Measurements from ENCODE around the gene ATP8B1. TPM values are rescaled to one million over a fixed set of nuclear protein-coding genes. Genes with fewer than 3 reads are reported as not detected.

ATP8B1 gene
- total and polyA plus RNA-seq, 2 experiments from 2014 or later, result 7.9 to 38.4 TPM

- Histone ChIP-seq H3K27me3 (no peaks in the 10 kb centered on the region), H3K9me3 (ENCODE audit: low read depth) (peaks cover 9% of the 10 kb centered on the region), H3K4me2 (no peak overlapping the region), H2AFZ (no peak overlapping the region), H3K36me3 (replicated peaks; ENCODE audit: insufficient read depth, low read depth) (no peaks in the 10 kb centered on the region), H3K4me1 (ENCODE audit: insufficient read depth) (no peaks in the 10 kb centered on the region), H3K27ac (no peak overlapping the region), H3K9me2 (replicated peaks; ENCODE audit: insufficient read depth) (no peaks in the 10 kb centered on the region), H3K79me2 (peaks cover 14% of the 10 kb centered on the region), H4K20me1 (ENCODE audit: insufficient read depth, poor library complexity, severe bottlenecking) (no peaks in the 10 kb centered on the region), H3K4me3 (no peak overlapping the region)
- no peak for DNase-seq (ENCODE audit: low spot score)
- TF ChIP-seq CTCF (IDR thresholded peaks at IDR 0.05; ENCODE audit: poor library complexity), result no peak
- TF ChIP-seq EZH2 (IDR thresholded peaks at IDR 0.05; ENCODE audit: borderline replicate concordance), result no peak
- no peak for TF ChIP-seq EZH2phosphoT487 (IDR thresholded peaks at IDR 0.05; ENCODE audit: low read depth, severe bottlenecking, unreplicated experiment)
- WGBS (ENCODE audit: low lambda C conversion rate, missing lambda C conversion rate), result 96% methylated on average over 2 of the region's 2 CpGs
Measured at GRCh38 chr18:57655740-57656139, 147.4 kb downstream of the ATP8B1 start.

- peaks cover 9% of the 10 kb centered on the region for H3K9me3 ChIP-seq (ENCODE audit: low read depth)
- peaks cover 14% of the 10 kb centered on the region for H3K79me2 ChIP-seq
- H2AFZ ChIP-seq, result no peak overlapping the region
- H3K4me2 ChIP-seq, result no peak overlapping the region
- no peaks in the 10 kb centered on the region for H3K9me2 ChIP-seq (replicated peaks; ENCODE audit: insufficient read depth)
- DNase-seq (ENCODE audit: low spot score), result no peak
- no peaks in the 10 kb centered on the region for H3K27me3 ChIP-seq
- H4K20me1 ChIP-seq (ENCODE audit: insufficient read depth, poor library complexity, severe bottlenecking), result no peaks in the 10 kb centered on the region
- no peak overlapping the region for H3K27ac ChIP-seq
- no peak for TF ChIP-seq EZH2phosphoT487 (IDR thresholded peaks at IDR 0.05; ENCODE audit: low read depth, severe bottlenecking, unreplicated experiment)
- no peak overlapping the region for H3K4me3 ChIP-seq
- no peaks in the 10 kb centered on the region for H3K36me3 ChIP-seq (replicated peaks; ENCODE audit: insufficient read depth, low read depth)
- H3K4me1 ChIP-seq (ENCODE audit: insufficient read depth), result no peaks in the 10 kb centered on the region
Measured at GRCh38 chr18:57651914-57652313, 151.2 kb downstream of the ATP8B1 start.

GRCh38 chr18:57649556-57650500 is 153.3 kb downstream of the ATP8B1 start:
- Histone ChIP-seq H3K36me3 (replicated peaks; ENCODE audit: insufficient read depth, low read depth) (no peaks in the 10 kb centered on the region), H3K9me3 (ENCODE audit: low read depth) (no peaks in the 10 kb centered on the region), H3K9me2 (replicated peaks; ENCODE audit: insufficient read depth) (no peaks in the 10 kb centered on the region), H3K27ac (no peak overlapping the region), H3K79me2 (peaks cover 17% of the 10 kb centered on the region), H3K4me2 (no peak overlapping the region), H3K4me3 (no peak overlapping the region), H3K27me3 (no peaks in the 10 kb centered on the region), H3K4me1 (ENCODE audit: insufficient read depth) (no peaks in the 10 kb centered on the region), H2AFZ (no peak overlapping the region), H4K20me1 (ENCODE audit: insufficient read depth, poor library complexity, severe bottlenecking) (no peaks in the 10 kb centered on the region)
- no peak for TF ChIP-seq CTCF (IDR thresholded peaks at IDR 0.05; ENCODE audit: poor library complexity)
- TF ChIP-seq EZH2phosphoT487 (IDR thresholded peaks at IDR 0.05; ENCODE audit: low read depth, severe bottlenecking, unreplicated experiment), result no peak
- TF ChIP-seq EZH2 (IDR thresholded peaks at IDR 0.05; ENCODE audit: borderline replicate concordance), result no peak
- DNase-seq (ENCODE audit: low spot score), result no peak
- 91% methylated on average over 11 of the region's 11 CpGs for WGBS (ENCODE audit: low lambda C conversion rate, missing lambda C conversion rate)

- TF ChIP-seq EZH2 (IDR thresholded peaks at IDR 0.05; ENCODE audit: borderline replicate concordance) (no peak), EZH2phosphoT487 (IDR thresholded peaks at IDR 0.05; ENCODE audit: low read depth, severe bottlenecking, unreplicated experiment) (no peak)
- Histone ChIP-seq H3K36me3 (replicated peaks; ENCODE audit: insufficient read depth, low read depth) (no peaks in the 10 kb centered on the region), H3K9me3 (ENCODE audit: low read depth) (no peaks in the 10 kb centered on the region), H4K20me1 (ENCODE audit: insufficient read depth, poor library complexity, severe bottlenecking) (no peaks in the 10 kb centered on the region), H3K79me2 (peaks cover 16% of the 10 kb centered on the region), H3K4me2 (no peak overlapping the region), H3K27ac (no peak overlapping the region), H3K4me3 (no peak overlapping the region), H3K9me2 (replicated peaks; ENCODE audit: insufficient read depth) (no peaks in the 10 kb centered on the region), H3K27me3 (no peaks in the 10 kb centered on the region), H3K4me1 (ENCODE audit: insufficient read depth) (no peaks in the 10 kb centered on the region), H2AFZ (no peak overlapping the region)
- WGBS (ENCODE audit: low lambda C conversion rate, missing lambda C conversion rate), result 98% methylated on average over 32 of the region's 32 CpGs
- no peak for DNase-seq (ENCODE audit: low spot score)
Measured at GRCh38 chr18:57648414-57648813, 154.7 kb downstream of the ATP8B1 start.

Data from hepatocyte (in vitro differentiated cells).